ENCODE data around the gene SLC39A11.

DNA sequence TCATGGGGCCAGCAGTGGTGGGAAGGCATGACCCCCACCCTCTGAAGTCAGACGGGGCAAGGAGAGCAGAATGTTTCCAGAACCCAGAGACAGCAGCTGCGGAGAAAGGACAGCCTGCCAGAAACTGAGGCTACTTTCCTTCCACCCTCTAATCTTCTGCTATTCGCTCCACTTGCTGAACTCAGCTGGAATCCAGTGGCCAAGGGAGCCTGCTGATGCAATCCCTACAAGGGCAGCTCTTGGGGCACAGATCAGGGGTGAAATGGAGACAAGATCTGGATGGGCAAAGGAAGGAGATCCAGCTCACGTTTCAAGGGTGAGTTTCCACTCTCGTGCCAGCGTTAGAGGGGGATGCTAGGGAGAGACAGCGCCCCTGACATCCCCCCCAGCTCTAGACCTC, 479.1 kb downstream of the SLC39A11 start:
- TF ChIP-seq EZH2phosphoT487 (IDR thresholded peaks at IDR 0.05; ENCODE audit: borderline replicate concordance, low read depth, low read length): no peak
- no peak for TF ChIP-seq CTCF (conservative IDR thresholded peaks at IDR 0.05; ENCODE audit: low read length)

Data from OCI-LY7 (cell line).